HepG2 (cell line): ENCODE results near the gene KCNJ14. TPM values are rescaled to one million over a fixed set of nuclear protein-coding genes. Genes with fewer than 3 reads are reported as not detected.

ENCODE experiments used
- ATAC-seq: fragments of 200-7000 bp; cut with Tn5 transposase; 3 replicates; pipeline ENCODE4 v1.9.1; 2020; ENCODE audit warnings: mild to moderate bottlenecking, moderate library complexity
- BruUV-seq: library from RNA; stranded (reverse); fragments of 400-500 nt; replicated peaks from 2 replicates; lab custom pipeline; 2021; lab: Mats Ljungman, UMichigan
- CTCF ChIA-PET: fragments of 300-600 bp; formaldehyde crosslinking; extraction: SDS; loops from one replicate; lab custom pipeline; 2021; ENCODE audit warnings: low total read pairs, inconsistent platforms, low intra/inter-chr PET ratio; lab: Yijun Ruan, JAX
- POLR2A ChIA-PET: fragments of 350-600 bp; sonication (Branson Sonifier 250); formaldehyde crosslinking; loops from one replicate; lab custom pipeline; 2020; ENCODE audit warnings: antibody characterized with exemption, inconsistent platforms; lab: Yijun Ruan, JAX
- DNase-seq: peaks from one replicate; pipeline ENCODE4 v3.0.0-alpha.2; 2015; ENCODE audit warnings: low spot score
- FAIRE-seq: peaks from 3 replicates; lab custom pipeline; 2011; peaks lifted over from hg19 to GRCh38; lab: Jason Lieb, UNC
- H2AFZ ChIP-seq: one replicate; pipeline ENCODE4 v1.6.1; 2011; ENCODE audit warnings: low read length, inconsistent platforms
- H3K27ac ChIP-seq: fragments of 300-600 bp; 3 replicates; pipeline ENCODE4 v1.8.0; 2011; ENCODE audit warnings: mixed run types, mild to moderate bottlenecking, mixed read lengths, low read length, inconsistent platforms; ENCODE audit not compliant: insufficient read depth; ENCODE audit errors: extremely low read length
- H3K27me3 ChIP-seq, 2 experiments: fragments of 200-600 bp in 1 of 2; 2 replicates in 1 of 2; 3 replicates in 1 of 2; pipeline versions ENCODE4 v1.6.0 to v1.8.0; 2011; ENCODE audit warnings: low read length in 2 of 2, mild to moderate bottlenecking in 2 of 2, moderate library complexity in 2 of 2, inconsistent platforms in 1 of 2; ENCODE audit not compliant: insufficient read depth in 2 of 2, control insufficient read depth in 1 of 2
- H3K36me3 ChIP-seq, 2 experiments: fragments of 200-600 bp in 1 of 2; replicated peaks in 1 of 2; 2 replicates in 1 of 2; 3 replicates in 1 of 2; pipeline versions ENCODE4 v1.5.1 to v1.8.0; 2011; ENCODE audit warnings: low read length in 2 of 2, inconsistent platforms in 1 of 2; ENCODE audit not compliant: insufficient read depth in 2 of 2, control insufficient read depth in 1 of 2
- H3K4me1 ChIP-seq: 2 replicates; pipeline ENCODE4 v1.5.1; 2012; ENCODE audit warnings: low read length, inconsistent platforms; ENCODE audit not compliant: insufficient read depth
- H3K4me2 ChIP-seq: 2 replicates; pipeline ENCODE4 v1.6.0; 2011; ENCODE audit warnings: low read depth, low read length, inconsistent platforms
- H3K4me3 ChIP-seq, 3 experiments: fragments of 200-600 bp in 1 of 3; sonication (generic), shearing (Covaris generic) in 1 of 3; replicated peaks in 1 of 3; 2 replicates each; pipeline ENCODE4 v1.5.1; 2011 to 2016; ENCODE audit warnings: low read length in 3 of 3, inconsistent platforms in 2 of 3, low read depth in 2 of 3, mild to moderate bottlenecking in 2 of 3, control low read depth in 1 of 3, mixed read lengths in 1 of 3; ENCODE audit not compliant: insufficient read depth in 1 of 3
- H3K79me2 ChIP-seq: one replicate; pipeline ENCODE4 v1.6.1; 2011; ENCODE audit warnings: low read length, inconsistent platforms; ENCODE audit not compliant: insufficient read depth
- H3K9ac ChIP-seq: 2 replicates; pipeline ENCODE4 v1.6.0; 2011; ENCODE audit warnings: mild to moderate bottlenecking, low read depth, low read length, inconsistent platforms; ENCODE audit not compliant: insufficient read depth
- H3K9me3 ChIP-seq: 2 replicates; pipeline ENCODE4 v1.5.1; 2012; ENCODE audit warnings: mild to moderate bottlenecking, low read length
- H4K20me1 ChIP-seq: 2 replicates; pipeline ENCODE4 v1.6.0; 2011; ENCODE audit warnings: inconsistent platforms, mild to moderate bottlenecking, low read length, moderate library complexity; ENCODE audit not compliant: insufficient read depth
- MAFK ChIP-seq, 2 experiments: IDR thresholded peaks in 1 of 2; conservative IDR thresholded peaks in 1 of 2; 2 replicates each; pipeline ENCODE4 v1.6.1; 2011; ENCODE audit warnings: improper control_type of control experiment in 2 of 2, low read length in 2 of 2
- STAG1 ChIP-seq: sonication (generic); formaldehyde crosslinking; IDR thresholded peaks from 2 replicates; pipeline ENCODE4 v1.4.0; 2020; ENCODE audit warnings: missing genetic modification reagents
- WGBS: methylation state at CpG from one replicate; pipeline ENCODE4 v1.1.6; 2017; ENCODE audit warnings: low lambda C conversion rate; 5-methylcytosine and 5-hydroxymethylcytosine counted together
- in situ Hi-C: cut with HindIII; loops from 2 replicates; pipeline ENCODE4 v1.10.0; 2017; ENCODE audit warnings: low pct_unique_long_range_greater_than_20kb; ENCODE audit not compliant: extremely low pct_ligation_motif_present
- intact Hi-C: fragments of 100-400 bp; cut with micrococcal nuclease; formaldehyde crosslinking; loops from one replicate; pipeline ENCODE4 v1.10.0; 2022; ENCODE audit not compliant: unreplicated experiment
- polyA plus RNA-seq, 8 experiments: library from polyadenylated mRNA; depleted of rRNA in 3 of 8; stranded (reverse) in 7 of 8; unstranded in 1 of 8; fragments of >200 nt; fragmentation: Illumina TruSeq in 4 of 8; extraction: Trizol in 4 of 8; gene quantifications; 2 replicates each; pipeline versions ENCODE4 v1.2.1 to v1.2.3, GENCODE V29; 2011 to 2016; ENCODE audit warnings: low read depth in 4 of 8, missing spikeins in 1 of 8, mixed read lengths in 1 of 8; ENCODE audit not compliant: insufficient read depth in 1 of 8
- total RNA-seq, 5 experiments: library from RNA; depleted of rRNA; stranded (reverse); fragments of >200 nt; fragmentation: Illumina TruSeq; extraction: Trizol; gene quantifications; 2 replicates each; pipeline ENCODE4 v1.2.3, GENCODE V29; 2016; ENCODE audit warnings: low read depth in 1 of 5
- TF ChIP-seq, protein P1 (sequence below): sonication (generic); formaldehyde crosslinking; IDR thresholded peaks from 2 replicates; pipeline ENCODE4 v1.4.0; 2020; ENCODE audit warnings: missing genetic modification reagents

KCNJ14 gene
- total and polyA plus RNA-seq, 2 of the 13 experiments (the other 11 are each of a cell fraction or from before 2014, with no cell fraction given): 0.20 to 0.51 TPM

DNA sequence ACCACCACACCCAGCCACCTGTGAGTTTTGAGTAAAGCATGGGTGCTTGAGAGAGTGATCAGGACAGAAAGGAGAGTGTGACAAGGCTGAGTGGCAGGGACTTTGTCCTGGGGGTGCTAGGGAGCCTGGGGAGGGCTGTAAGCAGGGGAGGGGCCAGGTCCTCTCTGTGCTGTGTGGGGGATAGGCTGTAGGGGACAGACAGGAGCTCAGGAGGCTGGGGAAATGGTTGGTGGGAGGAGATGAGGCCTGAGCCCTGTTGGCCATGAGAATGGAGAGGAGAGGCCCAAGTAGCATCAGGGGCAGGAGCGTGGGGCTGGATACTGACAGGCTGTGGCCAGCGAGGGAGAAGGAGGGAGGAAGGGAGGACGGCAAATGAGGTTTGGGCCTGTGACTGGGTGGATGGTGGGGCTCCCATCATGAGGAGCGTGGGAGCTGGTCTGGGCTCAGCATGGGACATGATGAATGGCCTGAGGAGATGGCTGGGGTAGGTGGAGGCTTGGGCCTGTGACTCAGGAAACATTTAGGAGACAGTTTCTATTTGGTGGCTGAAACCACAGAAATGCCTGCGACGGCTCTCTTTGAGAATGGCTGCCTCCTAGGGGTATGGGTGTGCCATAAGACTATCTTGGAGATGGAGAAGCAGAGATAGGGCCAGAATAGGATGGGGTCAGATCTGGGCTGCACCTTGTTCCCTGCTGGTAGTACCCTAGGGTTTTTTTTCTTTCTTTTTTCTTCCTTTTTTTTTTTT, 36.9 kb upstream of the KCNJ14 start:
- in situ Hi-C loops (no loop called here), intact Hi-C loops (no loop called here)
- peak; percentile 21 for ATAC-seq
- TF ChIP-seq, protein P1, sequence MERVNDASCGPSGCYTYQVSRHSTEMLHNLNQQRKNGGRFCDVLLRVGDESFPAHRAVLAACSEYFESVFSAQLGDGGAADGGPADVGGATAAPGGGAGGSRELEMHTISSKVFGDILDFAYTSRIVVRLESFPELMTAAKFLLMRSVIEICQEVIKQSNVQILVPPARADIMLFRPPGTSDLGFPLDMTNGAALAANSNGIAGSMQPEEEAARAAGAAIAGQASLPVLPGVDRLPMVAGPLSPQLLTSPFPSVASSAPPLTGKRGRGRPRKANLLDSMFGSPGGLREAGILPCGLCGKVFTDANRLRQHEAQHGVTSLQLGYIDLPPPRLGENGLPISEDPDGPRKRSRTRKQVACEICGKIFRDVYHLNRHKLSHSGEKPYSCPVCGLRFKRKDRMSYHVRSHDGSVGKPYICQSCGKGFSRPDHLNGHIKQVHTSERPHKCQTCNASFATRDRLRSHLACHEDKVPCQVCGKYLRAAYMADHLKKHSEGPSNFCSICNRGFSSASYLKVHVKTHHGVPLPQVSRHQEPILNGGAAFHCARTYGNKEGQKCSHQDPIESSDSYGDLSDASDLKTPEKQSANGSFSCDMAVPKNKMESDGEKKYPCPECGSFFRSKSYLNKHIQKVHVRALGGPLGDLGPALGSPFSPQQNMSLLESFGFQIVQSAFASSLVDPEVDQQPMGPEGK (CRISPR knock-in tag): peak; percentile 47
- TF ChIP-seq MAFK (conservative IDR thresholded peaks at IDR 0.05 in 1 of 2, IDR thresholded peaks at IDR 0.05 in 1 of 2; ENCODE audit: low read length in 2 of 2): no peak
- 0 out of 2 replicates have a peak, but pooled peaks have one; percentile 11 for TF ChIP-seq STAG1 (CRISPR knock-in tag)
- peak overlapping the region; percentile 32; the same call in 1 of the 2 replicates for H3K4me2 ChIP-seq
- no peaks in the 10 kb centered on the region for H3K79me2 ChIP-seq
- no peak overlapping the region; a peak in 1 of 6 replicates for H3K4me3 ChIP-seq
- H2AFZ ChIP-seq: no peak overlapping the region
- H3K9me3 ChIP-seq: no peaks in the 10 kb centered on the region
- no peak overlapping the region for H3K9ac ChIP-seq
- CTCF ChIA-PET: no interaction called here
- H3K4me1 ChIP-seq: peaks cover 42% of the 10 kb centered on the region
- H4K20me1 ChIP-seq: no peaks in the 10 kb centered on the region
- DNase-seq: no peak
- POLR2A ChIA-PET: interaction anchor here (1.1 kb wide), 2 partner anchors 27 kb away, joined by 3 read pairs; partner anchors contain the start of gene KDELR1
- 46% methylated on average over 6 of the region's 6 CpGs for WGBS
- no peaks in the 10 kb centered on the region for H3K36me3 ChIP-seq
- H3K27me3 ChIP-seq: no peaks in the 10 kb centered on the region; a peak in 1 of 5 replicates
- H3K27ac ChIP-seq: no peak overlapping the region
- no peak for FAIRE-seq
- no TSS peak for BruUV-seq
